Upper lobe of left lung (tissue), 6 donors: Measurements from ENCODE around the gene TMEM37. TPM values are rescaled to one million over a fixed set of nuclear protein-coding genes. Genes with fewer than 3 reads are reported as not detected.

Experiments
- ATAC-seq, 2 donors: fragments of 200-7000 bp; cut with Tn5 transposase; one replicate each; pipeline ENCODE4 v1.9.1; 2022; ENCODE audit warnings: mild to moderate bottlenecking in 2 of 2, moderate library complexity in 2 of 2; ENCODE audit not compliant: low FRiP score in 2 of 2
- DNase-seq, 2 donors: peaks; one replicate each; pipeline ENCODE4 v3.0.0-alpha.2; 2019 to 2020
- H3K27ac ChIP-seq, 4 donors: fragments of 200-600 bp; sonication (generic); one replicate each; pipeline ENCODE4 v1.5.1; 2016 to 2019
- H3K27me3 ChIP-seq, 4 donors: fragments of 200-600 bp; sonication (generic); one replicate each; pipeline ENCODE4 v1.5.1; 2017 to 2019
- H3K36me3 ChIP-seq, 4 donors: fragments of 200-600 bp; sonication (generic); one replicate each; pipeline ENCODE4 v1.5.1; 2016 to 2019
- H3K4me1 ChIP-seq, 4 donors: fragments of 200-600 bp; sonication (generic); one replicate each; pipeline ENCODE4 v1.5.1; 2018 to 2019
- H3K4me3 ChIP-seq, 4 donors: fragments of 200-600 bp; sonication (generic); one replicate each; pipeline ENCODE4 v1.5.1; 2017 to 2019; ENCODE audit warnings: mild to moderate bottlenecking in 2 of 4, moderate library complexity in 1 of 4
- H3K9me3 ChIP-seq, 4 donors: fragments of 200-600 bp; sonication (generic); one replicate each; pipeline ENCODE4 v1.5.1; 2018 to 2019
- EP300 ChIP-seq, 4 donors: sonication (generic); formaldehyde crosslinking; IDR thresholded peaks; one replicate each; pipeline ENCODE4 v1.5.1; 2017; ENCODE audit warnings: antibody characterized with exemption in 4 of 4, control low read depth in 2 of 4
- POLR2A ChIP-seq, 4 donors: fragments of 450-650 bp; IDR thresholded peaks; one replicate each; pipeline ENCODE4 v1.5.1; 2016 to 2017; ENCODE audit warnings: antibody characterized with exemption in 4 of 4, mild to moderate bottlenecking in 2 of 4
- POLR2AphosphoS5 ChIP-seq, 2 donors: sonication (generic); formaldehyde crosslinking; IDR thresholded peaks; one replicate each; pipeline ENCODE4 v1.5.1; 2017; ENCODE audit warnings: antibody characterized with exemption in 2 of 2
- WGBS, 2 donors: methylation state at CpG; one replicate each; pipeline ENCODE4 v1.1.5; 2017 to 2018; 5-methylcytosine and 5-hydroxymethylcytosine counted together
- total RNA-seq, 6 donors: library from RNA; depleted of rRNA in 4 of 6; stranded (reverse); fragments of >200 nt in 4 of 6; gene quantifications; one replicate each; pipeline versions ENCODE4 v1.1.0 to v1.2.1, GENCODE V29; 2016 to 2021
- TF ChIP-seq, protein P1 (sequence below), 6 experiments: fragments of 450-650 bp in 4 of 6; fragments of 200-600 bp in 2 of 6; sonication (generic) in 2 of 6; IDR thresholded peaks; one replicate each; pipeline ENCODE4 v1.5.1; 2016 to 2019; ENCODE audit warnings: antibody characterized with exemption in 6 of 6
- donor health status: DM: no; HTN: no; CAD: no; lungs with moderate emphysema.
- donor health status: DM: no; HTN: yes; CAD: no; lungs with severe emphysema.

TMEM37 gene
- total RNA-seq, 6 donors from 2014 or later: 9.3 to 28.5 (median 14.5) TPM

DNA sequence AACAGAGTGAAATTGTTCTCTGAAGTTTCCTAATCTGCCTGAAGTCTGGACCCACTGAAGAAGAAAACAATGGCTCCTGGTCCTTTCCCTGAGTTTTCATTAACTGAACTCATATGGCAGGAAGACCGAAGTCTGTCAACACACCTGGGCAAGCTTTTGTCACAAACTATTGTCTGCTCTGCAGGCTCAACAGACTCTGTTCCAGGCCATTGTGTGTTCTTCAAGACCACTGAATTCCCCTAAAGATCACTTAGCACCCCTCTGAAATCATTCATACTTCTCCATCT is 6.6 kb upstream of the TMEM37 start:
- DNase-seq: no peak
- 73 to 93% methylated on average over 1 of the region's 1 CpG for WGBS, 2 donors
- Histone ChIP-seq H3K4me1 (peaks cover 40 to 48% (median 43%) of the 10 kb centered on the region in 4 donors), H3K27me3 (no peaks in the 10 kb centered on the region), H3K9me3 (no peaks in the 10 kb centered on the region), H3K4me3 (no peak overlapping the region), H3K27ac (no peak overlapping the region), H3K36me3 (no peaks in the 10 kb centered on the region)
- TF ChIP-seq POLR2AphosphoS5 (IDR thresholded peaks at IDR 0.05) (no peak), POLR2A (IDR thresholded peaks at IDR 0.05) (no peak), EP300 (IDR thresholded peaks at IDR 0.05) (no peak)
- TF ChIP-seq, protein P1, sequence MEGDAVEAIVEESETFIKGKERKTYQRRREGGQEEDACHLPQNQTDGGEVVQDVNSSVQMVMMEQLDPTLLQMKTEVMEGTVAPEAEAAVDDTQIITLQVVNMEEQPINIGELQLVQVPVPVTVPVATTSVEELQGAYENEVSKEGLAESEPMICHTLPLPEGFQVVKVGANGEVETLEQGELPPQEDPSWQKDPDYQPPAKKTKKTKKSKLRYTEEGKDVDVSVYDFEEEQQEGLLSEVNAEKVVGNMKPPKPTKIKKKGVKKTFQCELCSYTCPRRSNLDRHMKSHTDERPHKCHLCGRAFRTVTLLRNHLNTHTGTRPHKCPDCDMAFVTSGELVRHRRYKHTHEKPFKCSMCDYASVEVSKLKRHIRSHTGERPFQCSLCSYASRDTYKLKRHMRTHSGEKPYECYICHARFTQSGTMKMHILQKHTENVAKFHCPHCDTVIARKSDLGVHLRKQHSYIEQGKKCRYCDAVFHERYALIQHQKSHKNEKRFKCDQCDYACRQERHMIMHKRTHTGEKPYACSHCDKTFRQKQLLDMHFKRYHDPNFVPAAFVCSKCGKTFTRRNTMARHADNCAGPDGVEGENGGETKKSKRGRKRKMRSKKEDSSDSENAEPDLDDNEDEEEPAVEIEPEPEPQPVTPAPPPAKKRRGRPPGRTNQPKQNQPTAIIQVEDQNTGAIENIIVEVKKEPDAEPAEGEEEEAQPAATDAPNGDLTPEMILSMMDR (IDR thresholded peaks at IDR 0.05): no peak
- ATAC-seq: no peak

GRCh38 chr2:119425620-119426395 is 5.8 kb upstream of the TMEM37 start:
- Histone ChIP-seq H3K9me3 (no peaks in the 10 kb centered on the region), H3K27ac (peak overlapping the region; percentile 34 to 90 (median 62)), H3K27me3 (no peaks in the 10 kb centered on the region), H3K4me1 (peaks cover 45 to 55% (median 50%) of the 10 kb centered on the region in 4 donors), H3K4me3 (no peak overlapping the region), H3K36me3 (no peaks in the 10 kb centered on the region)
- no peak for TF ChIP-seq POLR2AphosphoS5 (IDR thresholded peaks at IDR 0.05)
- TF ChIP-seq, protein P1 (IDR thresholded peaks at IDR 0.05): no peak
- peak in 1 of 4 donors; percentile 71 for TF ChIP-seq EP300 (IDR thresholded peaks at IDR 0.05)
- no peak for TF ChIP-seq POLR2A (IDR thresholded peaks at IDR 0.05)
- ATAC-seq (no peak), DNase-seq (no peak)
- WGBS, 2 donors: 66 to 77% methylated on average over 7 of the region's 7 CpGs

- Histone ChIP-seq H3K36me3 (no peaks in the 10 kb centered on the region), H3K9me3 (no peaks in the 10 kb centered on the region), H3K27ac (peak overlapping the region; percentile 34 to 90 (median 62)), H3K4me1 (peaks cover 50 to 60% (median 55%) of the 10 kb centered on the region in 4 donors), H3K4me3 (no peak overlapping the region), H3K27me3 (no peaks in the 10 kb centered on the region)
- WGBS, 2 donors: 46 to 49% methylated on average over 5 of the region's 5 CpGs
- DNase-seq (no peak), ATAC-seq (no peak)
- TF ChIP-seq POLR2A (IDR thresholded peaks at IDR 0.05) (no peak), POLR2AphosphoS5 (IDR thresholded peaks at IDR 0.05) (no peak), EP300 (IDR thresholded peaks at IDR 0.05) (no peak)
- TF ChIP-seq, protein P1 (IDR thresholded peaks at IDR 0.05): no peak
Measured at GRCh38 chr2:119426396-119426675, 5.3 kb upstream of the TMEM37 start.

DNA sequence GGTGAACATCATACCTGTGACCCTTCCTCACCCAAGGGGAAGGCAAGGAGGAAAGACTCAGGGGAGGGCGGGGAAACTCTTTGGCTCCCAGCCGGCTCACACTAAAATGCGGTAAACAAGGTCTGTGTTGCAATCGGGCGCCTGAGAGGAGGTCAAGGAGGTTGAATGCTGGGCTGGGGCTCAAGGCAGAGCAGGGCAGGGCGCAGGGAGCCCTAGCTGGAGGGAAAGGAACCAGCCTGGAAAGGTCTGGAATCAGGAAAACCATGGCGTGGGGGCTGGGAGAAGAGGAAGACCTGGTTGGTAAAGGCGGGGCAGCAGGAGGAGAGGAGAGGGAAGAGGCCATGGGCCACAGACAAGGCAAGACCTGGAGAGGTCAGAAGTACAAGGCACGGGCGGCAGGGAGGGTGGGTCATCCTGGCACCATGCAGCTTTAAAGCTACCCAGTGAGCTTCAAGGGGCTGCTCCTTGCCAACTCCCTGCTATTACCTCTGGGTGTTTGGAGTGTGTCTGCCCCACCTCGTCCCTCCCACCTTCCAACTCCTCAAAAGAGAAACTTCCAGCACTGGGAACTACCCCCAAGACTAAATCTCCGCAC is 4.8 kb upstream of the TMEM37 start:
- TF ChIP-seq POLR2A (IDR thresholded peaks at IDR 0.05) (peak in 1 of 4 donors; percentile 40), EP300 (IDR thresholded peaks at IDR 0.05) (peak in 1 of 4 donors; percentile 83), POLR2AphosphoS5 (IDR thresholded peaks at IDR 0.05) (peak in 1 of 2 donors; percentile 78)
- TF ChIP-seq, protein P1 (IDR thresholded peaks at IDR 0.05): no peak
- ATAC-seq: peak; percentile 36 to 73

More for the DNA sequence above, 4.8 kb upstream of the TMEM37 start:
- Histone ChIP-seq H3K36me3 (no peaks in the 10 kb centered on the region), H3K27ac (peak overlapping the region; percentile 14 to 90 (median 62)), H3K27me3 (no peaks in the 10 kb centered on the region), H3K9me3 (no peaks in the 10 kb centered on the region), H3K4me1 (peaks cover 50 to 62% (median 59%) of the 10 kb centered on the region in 4 donors), H3K4me3 (no peak overlapping the region)
- peak in 1 of 2 donors; percentile 91 for DNase-seq
- 35 to 46% methylated on average over 11 to 12 of the region's 12 CpGs for WGBS, 2 donors
